ENCODE data around the gene CNTNAP3B. TPM values are rescaled to one million over a fixed set of nuclear protein-coding genes. Genes with fewer than 3 reads are reported as not detected.
"Not testable (repeated sequence)": the region's sequence is repeated elsewhere in the genome, so short reads cannot be mapped to it uniquely, and the experiment has no call there.

The CNTNAP3B gene
- total and polyA plus RNA-seq, 2 donors (not counting 3 experiments of a cell fraction or from before 2014, with no cell fraction given) = 32.4 to 82.9 TPM

GRCh38 chr9:42070035-42070799 lies 59.0 kb downstream of the CNTNAP3B start:
- H3K4me1 ChIP-seq (ENCODE audit: control insufficient read depth, extremely low read depth, insufficient read depth, low read length); intact Hi-C loops (cut with micrococcal nuclease); H3K9ac ChIP-seq (replicated peaks; ENCODE audit: extremely low read depth, insufficient read depth, low read length); H3K79me2 ChIP-seq (ENCODE audit: control insufficient read depth, insufficient read depth, low read length); H4K20me1 ChIP-seq (replicated peaks; ENCODE audit: control insufficient read depth, extremely low read depth, insufficient read depth, low read length); H3K27me3 ChIP-seq (ENCODE audit: control insufficient read depth in 2 of 2, insufficient read depth in 2 of 2, low read length in 2 of 2); DNase-seq (ENCODE audit: low read depth, low spot score); POLR2A ChIA-PET; H2AFZ ChIP-seq (ENCODE audit: low read depth, low read length); H3K4me3 ChIP-seq (replicated peaks in 1 of 3; ENCODE audit: insufficient read depth in 1 of 3, low read depth in 1 of 3, low read length in 3 of 3); H3K4me2 ChIP-seq (ENCODE audit: insufficient read depth, low read length); H3K27ac ChIP-seq (ENCODE audit: insufficient read depth, low read depth, low read length); dilution Hi-C loops (cut with MboI; ENCODE audit: extremely low pct_ligation_motif_present, low sequenced_read_pairs); CTCF ChIA-PET; H3K9me1 ChIP-seq (replicated peaks; ENCODE audit: control insufficient read depth, extremely low read depth, insufficient read depth, low read length); H3K9me3 ChIP-seq (replicated peaks; ENCODE audit: control insufficient read depth, insufficient read depth, low read length); H3K36me3 ChIP-seq (ENCODE audit: control insufficient read depth in 2 of 2, extremely low read depth in 1 of 2, insufficient read depth in 2 of 2, low read length in 2 of 2): not testable (repeated sequence)
- FAIRE-seq = peak; percentile 4
- TSS peak; percentile 96 for BruUV-seq (replicated peaks)

- DNase-seq (ENCODE audit: low read depth, low spot score); H4K20me1 ChIP-seq (replicated peaks; ENCODE audit: control insufficient read depth, extremely low read depth, insufficient read depth, low read length); H3K4me2 ChIP-seq (ENCODE audit: insufficient read depth, low read length); H3K9me3 ChIP-seq (replicated peaks; ENCODE audit: control insufficient read depth, insufficient read depth, low read length); H3K36me3 ChIP-seq (ENCODE audit: control insufficient read depth in 2 of 2, extremely low read depth in 1 of 2, insufficient read depth in 2 of 2, low read length in 2 of 2); CTCF ChIA-PET; BruUV-seq (replicated peaks); intact Hi-C loops (cut with micrococcal nuclease); H3K27me3 ChIP-seq (ENCODE audit: control insufficient read depth in 2 of 2, insufficient read depth in 2 of 2, low read length in 2 of 2); H3K4me1 ChIP-seq (ENCODE audit: control insufficient read depth, extremely low read depth, insufficient read depth, low read length); dilution Hi-C loops (cut with MboI; ENCODE audit: extremely low pct_ligation_motif_present, low sequenced_read_pairs); H3K9ac ChIP-seq (replicated peaks; ENCODE audit: extremely low read depth, insufficient read depth, low read length); H3K79me2 ChIP-seq (ENCODE audit: control insufficient read depth, insufficient read depth, low read length); POLR2A ChIA-PET; H2AFZ ChIP-seq (ENCODE audit: low read depth, low read length); FAIRE-seq; H3K4me3 ChIP-seq (replicated peaks in 1 of 3; ENCODE audit: insufficient read depth in 1 of 3, low read depth in 1 of 3, low read length in 3 of 3); H3K9me1 ChIP-seq (replicated peaks; ENCODE audit: control insufficient read depth, extremely low read depth, insufficient read depth, low read length); H3K27ac ChIP-seq (ENCODE audit: insufficient read depth, low read depth, low read length): not testable (repeated sequence)
These were observed 75.4 kb downstream of the CNTNAP3B start for GRCh38 chr9:42053874-42054273.

GRCh38 chr9:42050701-42051100 lies 78.5 kb downstream of the CNTNAP3B start:
- dilution Hi-C loops (cut with MboI; ENCODE audit: extremely low pct_ligation_motif_present, low sequenced_read_pairs); POLR2A ChIA-PET; BruUV-seq (replicated peaks); CTCF ChIA-PET; FAIRE-seq; DNase-seq (ENCODE audit: low read depth, low spot score); H3K4me2 ChIP-seq (ENCODE audit: insufficient read depth, low read length); H3K36me3 ChIP-seq (ENCODE audit: control insufficient read depth in 2 of 2, extremely low read depth in 1 of 2, insufficient read depth in 2 of 2, low read length in 2 of 2); H3K9me1 ChIP-seq (replicated peaks; ENCODE audit: control insufficient read depth, extremely low read depth, insufficient read depth, low read length); H4K20me1 ChIP-seq (replicated peaks; ENCODE audit: control insufficient read depth, extremely low read depth, insufficient read depth, low read length); H3K9ac ChIP-seq (replicated peaks; ENCODE audit: extremely low read depth, insufficient read depth, low read length); intact Hi-C loops (cut with micrococcal nuclease); H3K4me3 ChIP-seq (replicated peaks in 1 of 3; ENCODE audit: insufficient read depth in 1 of 3, low read depth in 1 of 3, low read length in 3 of 3); H3K4me1 ChIP-seq (ENCODE audit: control insufficient read depth, extremely low read depth, insufficient read depth, low read length); H3K27me3 ChIP-seq (ENCODE audit: control insufficient read depth in 2 of 2, insufficient read depth in 2 of 2, low read length in 2 of 2); H3K27ac ChIP-seq (ENCODE audit: insufficient read depth, low read depth, low read length); H2AFZ ChIP-seq (ENCODE audit: low read depth, low read length); H3K9me3 ChIP-seq (replicated peaks; ENCODE audit: control insufficient read depth, insufficient read depth, low read length); H3K79me2 ChIP-seq (ENCODE audit: control insufficient read depth, insufficient read depth, low read length): not testable (repeated sequence)

- dilution Hi-C loops (cut with MboI; ENCODE audit: extremely low pct_ligation_motif_present, low sequenced_read_pairs); H3K9me3 ChIP-seq (replicated peaks; ENCODE audit: control insufficient read depth, insufficient read depth, low read length); H3K9ac ChIP-seq (replicated peaks; ENCODE audit: extremely low read depth, insufficient read depth, low read length); H4K20me1 ChIP-seq (replicated peaks; ENCODE audit: control insufficient read depth, extremely low read depth, insufficient read depth, low read length); H3K4me2 ChIP-seq (ENCODE audit: insufficient read depth, low read length); H3K27ac ChIP-seq (ENCODE audit: insufficient read depth, low read depth, low read length); H3K4me1 ChIP-seq (ENCODE audit: control insufficient read depth, extremely low read depth, insufficient read depth, low read length); H3K9me1 ChIP-seq (replicated peaks; ENCODE audit: control insufficient read depth, extremely low read depth, insufficient read depth, low read length); DNase-seq (ENCODE audit: low read depth, low spot score); H3K4me3 ChIP-seq (replicated peaks in 1 of 3; ENCODE audit: insufficient read depth in 1 of 3, low read depth in 1 of 3, low read length in 3 of 3); BruUV-seq (replicated peaks); H3K27me3 ChIP-seq (ENCODE audit: control insufficient read depth in 2 of 2, insufficient read depth in 2 of 2, low read length in 2 of 2); FAIRE-seq; CTCF ChIA-PET; H3K36me3 ChIP-seq (ENCODE audit: control insufficient read depth in 2 of 2, extremely low read depth in 1 of 2, insufficient read depth in 2 of 2, low read length in 2 of 2); intact Hi-C loops (cut with micrococcal nuclease); POLR2A ChIA-PET; H3K79me2 ChIP-seq (ENCODE audit: control insufficient read depth, insufficient read depth, low read length); H2AFZ ChIP-seq (ENCODE audit: low read depth, low read length): not testable (repeated sequence)
These were observed 84.7 kb downstream of the CNTNAP3B start for GRCh38 chr9:42044422-42045010.
